NCI-H1930 (cell line): ENCODE results near the gene CERS3.

Source experiments
- DNase-seq, 2 experiments: peaks; one replicate each; lab custom pipeline; 2025; lab: John Stamatoyannopoulos, UW

The CERS3 gene

DNA sequence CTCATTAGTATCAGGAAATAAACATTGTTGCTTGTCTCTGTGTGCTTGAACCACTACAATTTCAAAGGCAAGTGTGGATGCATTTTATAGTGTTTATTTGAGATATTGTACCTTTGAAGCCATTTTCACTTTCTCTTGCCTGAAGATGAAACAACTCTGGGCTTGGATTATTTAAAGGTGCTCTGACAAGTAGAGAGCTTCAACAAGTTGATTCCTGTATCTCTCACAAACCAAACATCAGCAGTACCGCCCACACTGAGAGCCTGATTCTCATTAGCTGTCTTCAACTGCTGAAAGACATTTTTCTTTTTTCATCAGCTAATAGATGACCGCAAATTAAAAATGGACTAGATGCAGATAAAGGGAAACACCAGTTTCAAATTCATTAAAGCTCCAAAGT, 806 bp upstream of the CERS3 start:
- DNase-seq: no peak

DNA sequence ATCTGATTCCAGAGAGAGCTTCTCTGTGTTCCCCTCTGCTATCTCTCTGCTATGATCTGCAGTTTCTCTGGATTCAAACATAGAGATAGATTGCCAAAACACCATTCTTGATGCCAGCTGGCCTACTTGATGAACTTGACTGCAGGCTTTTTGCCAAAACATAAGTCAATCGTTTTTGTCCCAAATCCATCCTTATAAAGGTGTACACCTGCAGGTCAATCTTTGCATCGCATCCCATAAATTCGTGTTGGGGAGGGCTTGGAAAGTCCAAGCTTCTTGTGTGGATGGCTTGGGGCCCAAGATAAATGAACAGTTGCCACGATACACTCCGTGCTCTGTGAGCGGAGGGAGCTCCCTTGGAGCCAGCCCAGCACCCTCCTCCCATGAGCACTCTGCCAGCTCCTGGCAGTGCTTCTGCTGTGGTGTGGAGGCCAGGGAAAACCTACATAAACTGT, 2.7 kb downstream of the CERS3 start:
- DNase-seq: no peak

DNA sequence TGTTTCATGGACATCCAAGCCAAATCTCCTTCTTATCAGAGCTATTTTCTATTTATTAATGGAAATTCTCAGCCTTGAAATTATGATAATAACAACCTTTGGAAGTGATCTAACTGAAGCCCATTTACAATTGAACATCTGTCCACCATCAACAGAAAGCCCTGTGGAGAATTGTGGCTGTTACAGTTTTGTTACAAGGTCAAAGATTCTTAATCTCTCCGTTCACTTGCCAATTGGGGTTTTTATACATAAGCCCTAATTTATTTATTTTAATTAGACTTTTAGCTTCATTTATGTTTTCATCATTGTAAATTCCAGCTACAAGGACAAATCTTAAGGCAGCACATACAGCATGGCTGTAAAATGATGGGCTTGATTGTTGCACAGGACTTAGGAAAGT, 3.3 kb downstream of the CERS3 start:
- no peak for DNase-seq

DNA sequence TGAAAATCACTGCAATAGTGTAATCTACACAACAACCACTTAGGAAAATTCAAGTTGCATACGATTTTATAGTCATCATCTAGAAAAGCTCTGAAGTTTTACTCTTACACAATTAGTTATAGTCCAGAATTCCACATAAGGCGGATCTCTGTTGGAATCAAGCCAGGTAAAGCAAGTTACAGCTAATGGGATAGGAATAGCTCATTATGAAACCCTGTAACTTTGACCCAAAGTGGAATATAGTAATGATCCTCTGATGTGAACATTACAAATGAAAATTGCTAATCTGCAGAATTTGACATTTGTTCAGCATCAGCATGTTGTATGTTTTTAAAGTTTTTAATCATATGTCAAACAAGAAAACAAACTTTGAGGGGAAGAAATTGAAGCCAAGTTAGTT, 4.4 kb downstream of the CERS3 start:
- DNase-seq: no peak

DNA sequence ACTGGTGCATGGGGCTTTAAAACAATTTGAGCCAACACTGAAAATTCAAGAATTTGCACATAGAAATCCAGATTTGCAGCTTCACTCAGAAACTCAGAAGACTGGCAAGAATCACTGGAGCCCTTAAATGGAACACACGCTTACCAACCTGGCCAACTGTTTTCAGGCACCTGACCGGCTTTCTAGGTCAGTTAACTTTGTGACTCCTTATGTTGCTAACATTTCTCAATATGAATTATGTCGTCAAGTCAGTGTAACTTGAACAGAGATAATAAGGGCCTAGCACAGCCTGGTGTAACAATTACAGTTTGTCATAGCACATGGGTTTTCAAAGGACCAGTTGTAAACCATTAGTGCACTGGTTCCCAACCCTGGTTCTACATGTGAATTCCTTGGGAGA, 6.8 kb downstream of the CERS3 start:
- DNase-seq: no peak

- DNase-seq: no peak
Observed at GRCh38 chr15:100520132-100520921, 8.4 kb downstream of the CERS3 start.

DNA sequence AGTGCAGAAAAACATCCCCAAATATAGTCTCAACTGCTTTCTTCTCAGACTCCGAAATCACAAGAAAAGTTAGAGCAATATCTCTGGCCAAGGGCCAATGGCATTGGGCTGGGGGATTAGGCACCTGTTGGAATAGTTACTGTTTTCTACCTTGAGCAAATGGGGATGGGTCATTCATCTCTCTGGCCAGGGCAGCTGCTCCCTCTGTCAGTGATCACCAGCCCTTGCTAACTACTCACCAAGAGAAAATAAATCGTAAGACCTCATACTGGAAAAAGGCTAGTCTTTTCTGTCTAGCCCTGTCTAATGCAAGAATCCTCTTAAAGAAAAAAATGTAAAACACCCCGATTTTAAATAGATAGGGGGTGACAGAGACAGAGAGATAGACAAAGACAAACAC, 10.9 kb downstream of the CERS3 start:
- DNase-seq: no peak

DNA sequence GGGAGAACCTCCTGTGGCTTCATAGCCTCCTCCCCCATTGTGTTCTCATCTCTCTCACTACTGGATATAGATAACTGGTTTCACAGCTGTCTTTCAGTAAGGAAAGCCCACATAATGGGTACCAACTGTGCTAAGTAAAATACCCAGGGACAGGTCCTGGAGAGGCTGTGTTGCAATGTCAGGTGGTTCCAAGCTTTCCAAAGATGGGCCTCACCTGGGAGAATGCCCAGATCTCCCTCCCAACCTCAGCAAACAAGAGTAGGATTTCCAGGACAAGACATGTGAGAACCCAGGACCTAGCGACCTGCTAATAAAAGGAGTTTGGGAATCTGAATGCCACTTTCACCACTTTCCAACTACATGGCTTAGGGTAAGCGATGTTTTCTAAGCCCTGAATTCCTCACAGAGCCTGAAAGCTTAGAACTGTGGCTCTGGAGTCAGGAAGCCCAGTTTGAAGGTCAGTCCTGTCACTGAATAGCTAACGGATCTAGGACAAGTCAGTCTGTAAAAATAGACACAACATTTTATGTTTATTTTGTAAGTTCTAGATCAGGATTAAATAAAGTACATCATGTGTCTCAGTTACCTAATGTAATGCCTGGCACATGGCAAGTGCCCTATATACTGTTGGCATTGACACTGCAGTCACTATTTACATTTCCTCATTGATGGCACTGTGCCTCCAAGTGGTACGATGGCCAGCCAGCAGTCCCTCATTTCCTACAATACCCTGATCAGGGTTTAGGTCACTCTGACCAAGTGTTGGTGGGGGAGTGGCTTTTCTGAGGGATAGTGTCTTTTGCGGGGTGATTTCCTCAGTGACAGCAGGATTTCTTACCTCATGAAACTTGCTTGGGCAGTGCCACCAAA, 11.9 kb downstream of the CERS3 start:
- DNase-seq: no peak

GRCh38 chr15:100515758-100516157, 13.0 kb downstream of the CERS3 start:
- no peak for DNase-seq

GRCh38 chr15:100508641-100509300, 20.0 kb downstream of the CERS3 start:
- DNase-seq: no peak

GRCh38 chr15:100502651-100503050, 26.1 kb downstream of the CERS3 start:
- no peak for DNase-seq

- DNase-seq: no peak
Observed at GRCh38 chr15:100501117-100501516, 27.6 kb downstream of the CERS3 start.

DNA sequence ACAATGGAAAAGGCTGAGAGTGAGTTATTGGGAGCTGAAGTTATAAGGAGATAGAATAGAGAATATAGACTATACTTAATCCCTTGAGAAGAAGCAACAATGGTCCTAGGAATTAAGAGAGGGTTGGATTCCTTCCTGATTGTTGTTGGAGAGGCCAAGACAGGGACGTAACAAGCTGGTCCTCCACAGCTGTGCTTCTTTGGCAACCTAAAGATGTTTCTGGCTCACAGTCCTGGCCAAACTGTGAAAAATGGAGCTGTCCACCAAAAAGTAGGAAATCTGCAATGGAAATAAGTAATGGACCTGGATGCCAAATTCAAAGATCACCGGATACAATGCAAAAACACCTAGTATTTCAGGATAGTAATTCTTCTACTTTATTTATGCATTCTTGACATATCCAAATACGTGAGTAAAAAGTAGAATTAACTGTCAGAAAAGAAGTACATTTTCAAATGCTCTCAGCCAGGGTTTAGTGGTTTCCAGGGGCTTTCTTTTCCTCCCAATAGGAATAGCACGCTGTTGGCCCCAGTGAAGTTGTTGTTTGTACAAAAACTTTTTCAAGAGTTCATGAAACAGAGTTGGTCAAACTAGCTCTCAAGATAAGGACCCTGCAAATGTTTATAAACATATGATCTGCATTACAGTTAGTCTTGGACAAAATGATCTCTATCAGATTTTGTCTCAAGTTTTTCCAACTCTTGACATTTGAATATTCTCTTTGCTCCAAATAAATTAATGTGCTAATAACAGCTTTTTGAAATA, 28.3 kb downstream of the CERS3 start:
- no peak for DNase-seq

- no peak for DNase-seq
Observed at GRCh38 chr15:100495861-100496260, 32.9 kb downstream of the CERS3 start.

DNA sequence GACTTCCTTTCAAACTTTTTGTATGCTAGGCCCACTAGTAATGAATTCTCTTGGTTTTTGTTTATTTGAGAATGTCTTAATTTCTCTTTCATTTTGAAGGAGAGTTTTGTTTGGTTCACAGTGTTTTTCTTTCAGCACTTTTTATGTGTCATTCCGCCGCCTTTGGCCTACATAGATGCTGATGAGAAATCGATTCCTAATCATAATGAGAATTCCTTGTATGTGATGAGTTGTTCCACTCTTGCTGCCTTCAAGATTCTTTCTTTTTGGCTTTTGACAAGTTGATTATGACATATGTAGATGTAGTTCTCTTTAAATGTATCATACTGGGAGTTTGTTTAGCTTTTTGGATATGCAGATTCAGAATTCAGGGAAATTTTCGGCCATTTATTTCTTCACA, 35.5 kb downstream of the CERS3 start:
- no peak for DNase-seq

- DNase-seq: no peak
Observed at GRCh38 chr15:100484443-100484842, 44.3 kb downstream of the CERS3 start.

DNA sequence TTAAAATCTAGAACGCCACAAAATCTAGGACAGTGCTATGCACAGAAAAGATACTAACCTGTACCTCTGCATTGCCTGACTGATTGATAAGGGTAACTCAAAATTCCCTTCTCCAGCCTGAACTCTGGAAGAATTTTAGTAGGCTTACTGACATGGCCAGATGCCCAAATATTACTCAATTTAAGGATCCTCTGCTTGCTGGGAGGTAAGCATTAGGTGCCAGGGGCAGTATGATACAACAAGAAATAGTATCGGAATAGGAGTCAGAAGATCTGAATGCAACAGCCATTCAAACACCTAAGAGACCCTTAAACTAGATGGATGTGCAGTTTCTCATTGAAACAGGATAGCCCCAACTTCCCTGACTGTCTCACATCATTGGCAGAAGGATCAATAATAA, 45.4 kb downstream of the CERS3 start:
- DNase-seq: no peak

DNA sequence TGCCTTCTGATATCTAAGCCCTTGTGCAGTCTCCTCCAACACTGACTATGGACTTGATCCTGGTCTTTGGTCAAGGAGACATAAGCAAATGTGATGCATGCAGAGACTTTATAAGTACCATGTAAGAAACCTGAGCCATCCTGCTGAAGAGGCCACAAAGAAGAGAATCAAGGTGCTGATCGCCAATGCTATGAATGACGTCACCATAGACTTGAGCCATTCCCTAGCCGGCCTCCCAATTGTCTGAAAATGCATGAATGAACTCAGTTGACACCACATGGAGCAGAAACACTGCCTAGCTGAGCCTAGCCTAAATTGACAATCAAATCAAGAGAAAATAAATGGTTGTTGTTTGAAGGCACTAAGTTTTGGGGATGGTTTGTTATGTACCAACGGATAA, 51.9 kb downstream of the CERS3 start:
- no peak for DNase-seq

DNA sequence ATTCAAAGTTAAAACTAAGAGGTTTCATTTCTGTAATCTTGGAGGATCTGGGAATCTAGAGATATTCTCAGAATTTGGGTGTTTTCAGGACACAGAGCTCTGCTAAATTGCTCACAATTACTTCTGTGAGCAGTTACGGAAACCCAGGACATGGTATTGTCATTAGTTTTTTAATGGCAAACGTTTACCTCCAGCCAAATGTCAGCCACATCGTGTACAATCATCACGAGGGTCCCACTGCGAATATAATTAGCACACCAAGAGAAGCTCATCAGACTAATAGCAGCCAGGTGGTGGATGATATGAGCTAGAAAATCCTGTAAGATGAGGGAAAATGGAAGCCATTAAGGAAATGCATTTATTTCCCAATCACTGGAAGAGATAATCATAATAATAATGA, 56.0 kb downstream of the CERS3 start:
- no peak for DNase-seq

GRCh38 chr15:100471933-100472332, 56.8 kb downstream of the CERS3 start:
- DNase-seq: no peak

GRCh38 chr15:100468285-100468684, 60.5 kb downstream of the CERS3 start:
- no peak for DNase-seq

GRCh38 chr15:100466073-100466472, 62.7 kb downstream of the CERS3 start:
- DNase-seq: no peak
